Measurements from ENCODE around the gene CHST3.

Gene CHST3

GRCh38 chr10:72016608-72017300 lies 52.6 kb downstream of the CHST3 start:
- peaks cover 3% of the 10 kb centered on the region for H3K9me3 Mint-ChIP-seq
- H3K4me3 Mint-ChIP-seq = no peak overlapping the region
- peaks cover 69% of the 10 kb centered on the region for H3K4me1 Mint-ChIP-seq
- TF ChIP-seq CTCF (IDR thresholded peaks at IDR 0.05) = no peak
- DNase-seq = no peak
- peaks cover 8% of the 10 kb centered on the region for H3K27me3 Mint-ChIP-seq (ENCODE audit: low read depth, poor library complexity)
- no peaks in the 10 kb centered on the region for H3K36me3 Mint-ChIP-seq (ENCODE audit: low read depth)
- H3K27ac Mint-ChIP-seq = peak overlapping the region; percentile 85

GRCh38 chr10:72019085-72019876 lies 55.1 kb downstream of the CHST3 start:
- Mint-ChIP-seq H3K4me3 (no peak overlapping the region), H3K27me3 (ENCODE audit: low read depth, poor library complexity) (no peaks in the 10 kb centered on the region), H3K4me1 (peaks cover 48% of the 10 kb centered on the region), H3K27ac (no peak overlapping the region), H3K36me3 (ENCODE audit: low read depth) (no peaks in the 10 kb centered on the region), H3K9me3 (peaks cover 3% of the 10 kb centered on the region)
- DNase-seq = no peak
- no peak for TF ChIP-seq CTCF (IDR thresholded peaks at IDR 0.05)

- no peaks in the 10 kb centered on the region for H3K36me3 Mint-ChIP-seq (ENCODE audit: low read depth)
- no peak for DNase-seq
- no peak overlapping the region for H3K27ac Mint-ChIP-seq
- H3K4me3 Mint-ChIP-seq = no peak overlapping the region
- TF ChIP-seq CTCF (IDR thresholded peaks at IDR 0.05) = no peak
- peaks cover 55% of the 10 kb centered on the region for H3K4me1 Mint-ChIP-seq
- peaks cover 5% of the 10 kb centered on the region for H3K27me3 Mint-ChIP-seq (ENCODE audit: low read depth, poor library complexity)
- peaks cover 3% of the 10 kb centered on the region for H3K9me3 Mint-ChIP-seq
Observed at GRCh38 chr10:72020914-72021809, 57.0 kb downstream of the CHST3 start.

GRCh38 chr10:72022228-72022627 lies 58.0 kb downstream of the CHST3 start:
- peaks cover 3% of the 10 kb centered on the region for H3K9me3 Mint-ChIP-seq

GRCh38 chr10:72024596-72024995 lies 60.4 kb downstream of the CHST3 start:
- H3K36me3 Mint-ChIP-seq (ENCODE audit: low read depth) = no peaks in the 10 kb centered on the region
- H3K27ac Mint-ChIP-seq = peak overlapping the region; percentile 39
- H3K4me1 Mint-ChIP-seq = peaks cover 63% of the 10 kb centered on the region
- TF ChIP-seq CTCF (IDR thresholded peaks at IDR 0.05) = no peak
- peaks cover 8% of the 10 kb centered on the region for H3K9me3 Mint-ChIP-seq
- H3K27me3 Mint-ChIP-seq (ENCODE audit: low read depth, poor library complexity) = peaks cover 5% of the 10 kb centered on the region
- DNase-seq = no peak
- no peak overlapping the region for H3K4me3 Mint-ChIP-seq

More at GRCh38 chr10:72022228-72022627, 58.0 kb downstream of the CHST3 start:
- Mint-ChIP-seq H3K4me1 (peaks cover 56% of the 10 kb centered on the region), H3K36me3 (ENCODE audit: low read depth) (no peaks in the 10 kb centered on the region), H3K27me3 (ENCODE audit: low read depth, poor library complexity) (peaks cover 5% of the 10 kb centered on the region), H3K27ac (no peak overlapping the region), H3K4me3 (no peak overlapping the region)
- TF ChIP-seq CTCF (IDR thresholded peaks at IDR 0.05) = no peak
- no peak for DNase-seq
